ENCODE measurements around the gene AGBL1.

Gene AGBL1

GRCh38 chr15:86263230-86263629, 183.6 kb downstream of the AGBL1 start:
- TF ChIP-seq SIN3A (IDR thresholded peaks at IDR 0.05; ENCODE audit: borderline replicate concordance, insufficient read depth, low read length) (no peak), POLR2AphosphoS5 (IDR thresholded peaks at IDR 0.05; ENCODE audit: low read depth, low read length) (no peak), REST (IDR thresholded peaks at IDR 0.05; ENCODE audit: insufficient read depth in 1 of 2, low read depth in 2 of 2, low read length in 2 of 2) (no peak), TAF1 (IDR thresholded peaks at IDR 0.05; ENCODE audit: borderline replicate concordance, insufficient read depth, low read length) (no peak), FOXP2 (optimal IDR thresholded peaks at IDR 0.05; ENCODE audit: borderline replicate concordance, extremely low read depth, extremely low read length, insufficient read depth) (no peak)

- TF ChIP-seq SIN3A (IDR thresholded peaks at IDR 0.05; ENCODE audit: borderline replicate concordance, insufficient read depth, low read length) = no peak
- no peak for TF ChIP-seq REST (IDR thresholded peaks at IDR 0.05; ENCODE audit: insufficient read depth in 1 of 2, low read depth in 2 of 2, low read length in 2 of 2)
- no peak for TF ChIP-seq TAF1 (IDR thresholded peaks at IDR 0.05; ENCODE audit: borderline replicate concordance, insufficient read depth, low read length)
- no peak for TF ChIP-seq POLR2AphosphoS5 (IDR thresholded peaks at IDR 0.05; ENCODE audit: low read depth, low read length)
- TF ChIP-seq FOXP2 (optimal IDR thresholded peaks at IDR 0.05; ENCODE audit: borderline replicate concordance, extremely low read depth, extremely low read length, insufficient read depth) = no peak
These were observed 187.3 kb downstream of the AGBL1 start for GRCh38 chr15:86266896-86267484.

- TF ChIP-seq FOXP2 (optimal IDR thresholded peaks at IDR 0.05; ENCODE audit: borderline replicate concordance, extremely low read depth, extremely low read length, insufficient read depth) (no peak), REST (IDR thresholded peaks at IDR 0.05; ENCODE audit: insufficient read depth in 1 of 2, low read depth in 2 of 2, low read length in 2 of 2) (no peak), TAF1 (IDR thresholded peaks at IDR 0.05; ENCODE audit: borderline replicate concordance, insufficient read depth, low read length) (no peak), SIN3A (IDR thresholded peaks at IDR 0.05; ENCODE audit: borderline replicate concordance, insufficient read depth, low read length) (no peak), POLR2AphosphoS5 (IDR thresholded peaks at IDR 0.05; ENCODE audit: low read depth, low read length) (no peak)
These were observed 188.2 kb downstream of the AGBL1 start for GRCh38 chr15:86267892-86268291.

- no peak for TF ChIP-seq FOXP2 (optimal IDR thresholded peaks at IDR 0.05; ENCODE audit: borderline replicate concordance, extremely low read depth, extremely low read length, insufficient read depth)
- no peak for TF ChIP-seq TAF1 (IDR thresholded peaks at IDR 0.05; ENCODE audit: borderline replicate concordance, insufficient read depth, low read length)
- TF ChIP-seq POLR2AphosphoS5 (IDR thresholded peaks at IDR 0.05; ENCODE audit: low read depth, low read length) = no peak
- no peak for TF ChIP-seq SIN3A (IDR thresholded peaks at IDR 0.05; ENCODE audit: borderline replicate concordance, insufficient read depth, low read length)
- TF ChIP-seq REST (IDR thresholded peaks at IDR 0.05; ENCODE audit: insufficient read depth in 1 of 2, low read depth in 2 of 2, low read length in 2 of 2) = no peak
These were observed 188.9 kb downstream of the AGBL1 start for GRCh38 chr15:86268558-86268957.

All from PFSK-1 (cell line).